Activated gamma-delta T cell (primary cell): ENCODE data around the gene CRIM1.
A peak's percentile ranks its signal among the peaks of the same experiment; 100 is the strongest.
"Not testable (repeated sequence)": the region's sequence is repeated elsewhere in the genome, so short reads cannot be mapped to it uniquely, and the experiment has no call there.

Experiments
- DNase-seq: peaks from one replicate; lab custom pipeline; 2025; lab: John Stamatoyannopoulos, UW
- total RNA-seq, 2 donors: gene quantifications; one replicate each; lab custom pipeline; 2026; lab: John Stamatoyannopoulos, UW

The CRIM1 gene
- total RNA-seq = 25.8 to 49.2 reads per million in 2 donors

DNA sequence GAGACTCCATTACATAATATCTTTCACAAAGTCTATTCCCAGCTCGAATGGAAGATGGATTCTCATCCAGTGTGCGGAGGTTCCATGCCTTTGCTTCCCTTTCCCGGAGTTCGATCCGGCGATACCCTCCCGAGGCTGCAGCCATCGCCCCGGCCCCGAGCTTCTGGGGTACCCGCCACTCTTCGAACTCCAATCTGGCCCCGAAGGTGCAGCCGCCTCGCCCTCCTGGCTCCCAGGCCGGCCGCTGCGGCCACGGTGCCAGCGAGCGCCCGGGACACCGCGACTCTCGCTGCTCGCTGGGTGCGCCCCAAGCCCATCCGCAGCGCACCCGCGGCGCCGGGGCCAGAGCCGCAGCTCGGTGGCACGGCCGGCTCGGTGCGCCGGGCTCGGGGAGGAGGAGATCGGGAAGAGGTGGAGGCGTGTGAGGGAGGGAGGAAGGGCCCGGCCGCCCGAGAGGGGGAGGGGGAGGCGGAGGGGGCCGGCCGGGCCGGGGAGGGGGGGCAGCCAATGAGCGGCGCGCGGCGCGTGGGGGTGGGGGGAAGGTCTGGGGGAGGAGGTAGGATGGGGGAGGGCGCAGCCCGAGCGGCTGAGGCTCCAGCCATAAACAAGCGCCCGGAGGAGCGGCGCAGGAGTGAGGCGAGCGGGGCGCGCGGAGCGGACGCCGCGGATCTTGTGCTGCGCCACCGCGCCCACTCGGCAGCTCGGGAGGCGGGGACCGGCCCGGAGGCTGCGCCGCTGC, at the start of gene CRIM1:
CRIM1 (plus strand) TSS at position 628 of the 739 bp plus-strand sequence. CDS start 515 bp downstream, outside the sequence.
- peak; percentile 41 for DNase-seq

- no peak for DNase-seq
These were observed 48.1 kb upstream of the CRIM1 start for GRCh38 chr2:36307441-36307840.

DNA sequence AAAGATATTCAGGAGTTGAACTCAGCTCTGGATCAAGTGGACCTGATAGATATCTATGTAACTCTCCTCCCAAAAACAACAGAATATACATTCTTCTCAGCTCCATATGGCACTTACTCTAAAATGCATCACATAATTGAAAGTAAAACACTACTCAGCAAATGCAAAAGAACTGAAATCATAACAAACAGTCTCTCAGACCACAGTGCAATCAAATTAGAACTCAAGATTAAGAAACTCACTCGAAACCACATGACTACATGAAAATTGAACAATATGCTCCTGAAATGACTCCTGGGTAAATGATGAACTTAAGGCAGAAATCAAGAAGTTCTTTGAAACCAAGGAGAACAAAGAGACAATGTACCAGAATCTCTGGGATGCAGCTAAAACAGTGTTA, 45.1 kb upstream of the CRIM1 start:
- not testable (repeated sequence) for DNase-seq

GRCh38 chr2:36318547-36318946, 37.0 kb upstream of the CRIM1 start:
- no peak for DNase-seq

- DNase-seq = no peak
These were observed 33.5 kb upstream of the CRIM1 start for GRCh38 chr2:36322108-36322507.

DNA sequence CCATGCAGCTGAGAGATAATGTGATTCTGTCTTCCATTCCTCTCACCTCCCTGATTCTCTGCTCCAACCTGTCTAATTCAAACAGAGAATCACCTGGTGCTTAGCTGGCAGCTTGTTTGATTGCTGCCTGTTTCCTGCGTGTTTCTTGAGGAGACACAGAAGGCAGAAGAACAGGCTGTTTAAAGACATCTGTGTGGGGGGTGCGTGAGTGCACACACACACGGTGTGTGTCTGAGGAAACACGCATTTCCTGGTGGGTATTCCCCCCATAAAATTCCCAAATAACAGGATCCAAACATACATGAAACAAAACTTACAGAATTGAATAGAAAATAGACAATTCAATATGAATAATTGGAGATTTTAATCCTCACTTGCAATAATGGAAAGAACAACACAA, 29.3 kb upstream of the CRIM1 start:
- DNase-seq = no peak

GRCh38 chr2:36329251-36329650, 26.3 kb upstream of the CRIM1 start:
- no peak for DNase-seq

- DNase-seq = no peak
These were observed 25.7 kb upstream of the CRIM1 start for GRCh38 chr2:36329746-36330472.

- no peak for DNase-seq
These were observed 24.8 kb upstream of the CRIM1 start for GRCh38 chr2:36330473-36331395.

- no peak for DNase-seq
These were observed 22.1 kb upstream of the CRIM1 start for GRCh38 chr2:36333350-36334012.

DNA sequence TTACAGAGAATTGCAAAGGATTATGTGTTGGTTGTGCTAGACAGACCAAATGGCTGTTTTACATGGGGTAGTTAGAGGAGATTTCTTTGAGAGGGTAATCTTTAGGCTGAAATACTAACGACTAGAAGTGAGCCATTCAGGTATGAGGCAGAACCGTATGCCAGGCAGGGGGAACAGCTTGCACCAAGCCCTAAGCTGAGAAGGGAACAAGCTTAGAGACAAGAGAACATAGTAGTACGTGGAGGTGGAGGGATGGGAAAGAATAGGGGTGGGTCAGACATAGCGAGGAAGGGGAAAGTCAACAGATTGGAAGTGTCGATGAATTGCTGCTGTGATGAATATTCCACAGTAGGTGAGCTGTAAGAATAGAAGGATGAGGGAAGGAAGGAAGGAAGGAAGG, 20.0 kb upstream of the CRIM1 start:
- no peak for DNase-seq

- DNase-seq = no peak
These were observed 19.3 kb upstream of the CRIM1 start for GRCh38 chr2:36336321-36336720.

- DNase-seq = no peak
These were observed 18.2 kb upstream of the CRIM1 start for GRCh38 chr2:36337354-36337753.

DNA sequence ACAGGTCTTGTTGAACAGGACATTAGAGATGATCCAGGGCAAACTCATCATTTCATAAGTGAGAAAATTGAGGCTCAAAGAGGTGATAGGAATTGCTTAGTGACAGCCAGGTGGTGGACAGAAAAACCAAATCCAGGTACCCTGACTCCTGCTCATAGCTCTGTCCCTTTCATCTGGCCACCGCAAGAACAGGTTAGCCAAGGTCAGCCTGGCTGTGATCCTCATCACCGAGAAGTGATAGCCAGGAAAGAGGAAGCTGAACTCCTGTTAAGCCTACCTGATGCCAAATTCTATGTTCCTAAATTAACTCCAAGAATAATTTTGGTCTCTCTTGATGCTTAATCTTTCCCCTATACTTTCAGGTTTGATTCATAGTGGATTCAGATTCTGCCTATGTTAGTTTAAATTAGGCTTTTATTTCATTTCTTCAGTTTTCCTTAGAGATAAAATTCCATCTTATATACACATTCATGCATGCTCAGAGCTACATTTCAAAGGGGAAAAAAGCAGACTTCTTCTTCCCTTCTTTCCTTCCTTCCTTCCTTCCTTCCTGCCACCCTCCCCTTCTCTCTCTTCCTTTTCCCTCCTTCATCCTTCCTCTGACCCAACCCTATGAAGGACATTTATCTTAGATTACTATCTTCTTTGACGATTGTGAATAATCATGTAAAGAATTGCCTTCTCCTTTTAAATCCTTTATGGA, 17.3 kb upstream of the CRIM1 start:
- DNase-seq = no peak

GRCh38 chr2:36338827-36339145, 16.8 kb upstream of the CRIM1 start:
- no peak for DNase-seq

- DNase-seq = no peak
These were observed 15.9 kb upstream of the CRIM1 start for GRCh38 chr2:36339607-36340218.

DNA sequence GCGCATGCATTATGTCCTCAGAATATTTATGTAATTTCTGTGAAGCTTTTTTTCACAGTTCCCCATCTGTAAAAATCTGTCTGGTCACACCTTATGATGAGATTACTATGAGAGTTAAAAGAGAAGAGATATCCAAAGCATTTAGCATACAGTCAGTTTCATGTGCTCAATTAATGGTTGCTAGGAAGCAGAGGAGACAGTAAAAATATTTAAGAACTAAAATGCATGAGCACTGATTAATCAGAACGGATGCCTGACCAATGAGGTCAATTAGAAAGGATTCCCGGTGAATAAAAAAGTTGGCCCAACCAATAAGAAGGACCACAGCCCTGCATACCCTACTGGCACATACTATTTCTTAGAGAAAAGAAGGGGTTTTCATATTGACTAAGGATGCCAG, 12.0 kb upstream of the CRIM1 start:
- no peak for DNase-seq

GRCh38 chr2:36348721-36349120, 6.9 kb upstream of the CRIM1 start:
- no peak for DNase-seq

GRCh38 chr2:36351291-36351690, 4.3 kb upstream of the CRIM1 start:
- DNase-seq = no peak

DNA sequence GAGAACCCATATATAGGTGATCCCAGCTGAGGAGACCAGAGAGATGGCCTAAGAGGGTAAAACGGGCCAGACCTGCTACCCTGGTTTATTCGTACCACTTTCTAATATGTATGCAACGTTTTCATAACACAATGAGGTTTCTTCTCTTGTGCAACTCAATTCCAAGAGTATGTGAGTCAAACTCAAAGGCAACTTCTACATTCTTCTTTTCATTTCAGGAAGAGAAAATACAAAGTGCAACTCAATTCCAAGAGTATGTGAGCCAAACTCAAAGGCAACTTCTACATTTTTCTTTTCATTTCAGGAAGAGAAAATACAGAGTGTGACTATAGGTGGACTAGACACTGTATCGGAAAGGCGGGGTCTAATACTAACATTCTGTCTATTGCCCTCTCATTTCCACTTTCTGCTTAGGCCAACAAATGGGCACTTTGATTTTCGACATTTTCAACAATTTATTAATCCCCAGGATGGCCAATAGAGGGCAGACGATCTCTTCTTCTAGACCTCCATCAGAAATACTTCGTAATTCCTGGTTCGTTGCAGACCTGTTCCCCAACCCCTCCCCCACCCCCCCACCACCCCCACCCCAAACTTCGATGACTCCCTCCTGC, 3.7 kb upstream of the CRIM1 start:
- no peak for DNase-seq
